GM19372 (cell line): ENCODE data around the gene RTCA.
"Not testable (repeated sequence)": the region's sequence is repeated elsewhere in the genome, so short reads cannot be mapped to it uniquely, and the experiment has no call there.

Experiments
- ATAC-seq: cut with Tn5 transposase; IDR thresholded peaks from one replicate; pipeline ENCODE4 v1.9.1; 2021; ENCODE audit warnings: mild to moderate bottlenecking, low read depth, moderate library complexity; ENCODE audit not compliant: unreplicated experiment

RTCA gene

GRCh38 chr1:100304921-100305320 is 38.9 kb downstream of the RTCA start:
- ATAC-seq: no peak

- ATAC-seq: no peak
These were observed 39.9 kb downstream of the RTCA start for GRCh38 chr1:100305954-100306353.

GRCh38 chr1:100306735-100307313 is 40.8 kb downstream of the RTCA start:
- ATAC-seq: no peak

GRCh38 chr1:100308777-100309176 is 42.8 kb downstream of the RTCA start:
- ATAC-seq: no peak

GRCh38 chr1:100309863-100310262 is 43.8 kb downstream of the RTCA start:
- ATAC-seq: no peak

GRCh38 chr1:100313382-100313781 is 47.4 kb downstream of the RTCA start:
- ATAC-seq: no peak

- no peak for ATAC-seq
These were observed 50.6 kb downstream of the RTCA start for GRCh38 chr1:100316622-100317021.

GRCh38 chr1:100320311-100321099 is 54.5 kb downstream of the RTCA start:
- ATAC-seq: no peak

GRCh38 chr1:100321100-100321493 is 55.1 kb downstream of the RTCA start:
- no peak for ATAC-seq

GRCh38 chr1:100321506-100321905 is 55.5 kb downstream of the RTCA start:
- no peak for ATAC-seq

- ATAC-seq: no peak
These were observed 56.6 kb downstream of the RTCA start for GRCh38 chr1:100322436-100323211.

GRCh38 chr1:100323419-100324106 is 57.5 kb downstream of the RTCA start:
- no peak for ATAC-seq

- ATAC-seq: no peak
These were observed 59.7 kb downstream of the RTCA start for GRCh38 chr1:100325415-100326324.

GRCh38 chr1:100326325-100326670 is 60.3 kb downstream of the RTCA start:
- not testable (repeated sequence) for ATAC-seq

GRCh38 chr1:100328133-100328532 is 62.1 kb downstream of the RTCA start:
- no peak for ATAC-seq

- ATAC-seq: not testable (repeated sequence)
These were observed 65.1 kb downstream of the RTCA start for GRCh38 chr1:100331146-100331545.

- ATAC-seq: no peak
These were observed 66.3 kb downstream of the RTCA start for GRCh38 chr1:100332331-100332730.

- no peak for ATAC-seq
These were observed 69.4 kb downstream of the RTCA start for GRCh38 chr1:100335436-100335835.

- ATAC-seq: not testable (repeated sequence)
These were observed 71.9 kb downstream of the RTCA start for GRCh38 chr1:100337878-100338277.

- ATAC-seq: not testable (repeated sequence)
These were observed 73.7 kb downstream of the RTCA start for GRCh38 chr1:100339735-100340134.
